OCI-LY1 (cell line): ENCODE results near the gene CPT1B.

ENCODE experiments used
- H2AFZ ChIP-seq: fragments of 200-600 bp; sonication (generic), shearing (Covaris generic); 2 replicates; pipeline ENCODE4 v1.6.0; 2014; ENCODE audit warnings: antibody characterized with exemption, mild to moderate bottlenecking, low read length
- H3F3A ChIP-seq: fragments of 200-600 bp; sonication (generic), shearing (Covaris generic); 2 replicates; pipeline ENCODE4 v1.6.0; 2014; ENCODE audit warnings: mild to moderate bottlenecking, antibody characterized with exemption, low read length, moderate library complexity; ENCODE audit not compliant: insufficient read depth
- H3K27ac ChIP-seq: fragments of 200-600 bp; sonication (generic); 2 replicates; pipeline ENCODE4 v1.5.1; 2014; ENCODE audit warnings: low read length, mixed run types, mild to moderate bottlenecking, low read depth; ENCODE audit not compliant: poor library complexity, severe bottlenecking
- H3K27me3 ChIP-seq: fragments of 200-600 bp; sonication (generic); 2 replicates; pipeline ENCODE4 v1.6.0; 2014; ENCODE audit warnings: antibody characterized with exemption, mild to moderate bottlenecking, low read length, moderate library complexity; ENCODE audit not compliant: insufficient read depth
- H3K36me3 ChIP-seq: fragments of 200-600 bp; sonication (generic); 2 replicates; pipeline ENCODE4 v1.6.1; 2014; ENCODE audit warnings: mild to moderate bottlenecking, antibody characterized with exemption, low read length, moderate library complexity, mixed read lengths; ENCODE audit not compliant: insufficient read depth
- H3K4me1 ChIP-seq: fragments of 200-600 bp; sonication (generic); 2 replicates; pipeline ENCODE4 v1.5.1; 2014; ENCODE audit warnings: mild to moderate bottlenecking, low read length, moderate library complexity; ENCODE audit not compliant: insufficient read depth, severe bottlenecking
- H3K4me2 ChIP-seq: fragments of 200-600 bp; sonication (generic), shearing (Covaris generic); 2 replicates; pipeline ENCODE4 v1.6.1; 2014; ENCODE audit warnings: low read length
- H3K4me3 ChIP-seq: fragments of 200-600 bp; sonication (generic); 2 replicates; pipeline ENCODE4 v1.5.1; 2014; ENCODE audit warnings: low read length, low read depth, mild to moderate bottlenecking, mixed read lengths; ENCODE audit not compliant: poor library complexity, severe bottlenecking
- H3K79me2 ChIP-seq: fragments of 200-600 bp; shearing (Covaris generic); 2 replicates; pipeline ENCODE4 v1.6.1; 2016; ENCODE audit warnings: mixed run types, low read length, mixed read lengths; ENCODE audit not compliant: insufficient read depth
- H3K9ac ChIP-seq: fragments of 200-600 bp; sonication (generic), shearing (Covaris generic); 2 replicates; pipeline ENCODE4 v1.6.1; 2014; ENCODE audit warnings: mild to moderate bottlenecking, low read length, mixed read lengths
- H3K9me2 ChIP-seq: fragments of 200-600 bp; sonication (generic), shearing (Covaris generic); 2 replicates; pipeline ENCODE4 v1.6.1; 2014; ENCODE audit warnings: low read depth, mild to moderate bottlenecking, low read length, mixed read lengths
- H3K9me3 ChIP-seq: fragments of 200-600 bp; shearing (Covaris generic); 2 replicates; pipeline ENCODE4 v1.6.1; 2014; ENCODE audit warnings: low read length, mixed read lengths
- H4K20me1 ChIP-seq: fragments of 200-600 bp; sonication (generic), shearing (Covaris generic); 2 replicates; pipeline ENCODE4 v1.6.0; 2016; ENCODE audit warnings: mild to moderate bottlenecking, low read length; ENCODE audit not compliant: insufficient read depth
- CTCF ChIP-seq: fragments of 200-600 bp; sonication (generic), shearing (Covaris generic); IDR thresholded peaks from 2 replicates; pipeline ENCODE4 v1.5.1; 2017; ENCODE audit warnings: mild to moderate bottlenecking, antibody characterized with exemption, low read length, moderate library complexity, mixed read lengths
- EZH2 ChIP-seq: fragments of 200-600 bp; sonication (generic), shearing (Covaris generic); IDR thresholded peaks from 2 replicates; pipeline ENCODE4 v1.8.0; 2017; ENCODE audit warnings: borderline replicate concordance, mixed run types, mild to moderate bottlenecking, antibody characterized with exemption, low read length, moderate library complexity, mixed read lengths

CPT1B gene

GRCh38 chr22:50531962-50532674 is 46.1 kb downstream of the CPT1B start:
- Histone ChIP-seq H3K4me3 (peak overlapping the region; percentile 80), H3K9me2 (no peaks in the 10 kb centered on the region), H3K79me2 (no peaks in the 10 kb centered on the region), H3F3A (peaks cover 8% of the 10 kb centered on the region), H3K4me1 (peaks cover 57% of the 10 kb centered on the region), H3K9ac (peak overlapping the region; percentile 83; the same call in 1 of the 2 replicates), H3K27ac (peak overlapping the region; percentile 34), H4K20me1 (no peaks in the 10 kb centered on the region), H3K36me3 (no peaks in the 10 kb centered on the region), H2AFZ (no peak overlapping the region), H3K4me2 (peak overlapping the region; percentile 85), H3K9me3 (no peaks in the 10 kb centered on the region), H3K27me3 (no peaks in the 10 kb centered on the region)
- TF ChIP-seq EZH2 (no peak), CTCF (no peak)

- no peaks in the 10 kb centered on the region for H3K27me3 ChIP-seq
- peak overlapping the region; percentile 60 for H3K27ac ChIP-seq
- no peaks in the 10 kb centered on the region for H3K79me2 ChIP-seq
- peaks cover 8% of the 10 kb centered on the region for H3F3A ChIP-seq
- H3K36me3 ChIP-seq: no peaks in the 10 kb centered on the region
- H3K9me3 ChIP-seq: no peaks in the 10 kb centered on the region
- H3K4me1 ChIP-seq: peaks cover 61% of the 10 kb centered on the region
- H3K9me2 ChIP-seq: no peaks in the 10 kb centered on the region
- peak overlapping the region; percentile 85 for H3K4me2 ChIP-seq
- TF ChIP-seq EZH2 (no peak), CTCF (no peak)
- H3K9ac ChIP-seq: peak overlapping the region; percentile 83
- no peak overlapping the region for H2AFZ ChIP-seq
- H4K20me1 ChIP-seq: no peaks in the 10 kb centered on the region
- H3K4me3 ChIP-seq: peak overlapping the region; percentile 80
Measured at GRCh38 chr22:50531546-50531961, 46.7 kb downstream of the CPT1B start.

- Histone ChIP-seq H3K36me3 (no peaks in the 10 kb centered on the region), H3K27ac (peak overlapping the region; percentile 60)
Measured at GRCh38 chr22:50530877-50531545, 47.2 kb downstream of the CPT1B start.

More at GRCh38 chr22:50530877-50531545, 47.2 kb downstream of the CPT1B start:
- H3K27me3 ChIP-seq: no peaks in the 10 kb centered on the region
- H3F3A ChIP-seq: peaks cover 5% of the 10 kb centered on the region
- TF ChIP-seq CTCF (no peak), EZH2 (no peak)
- no peaks in the 10 kb centered on the region for H4K20me1 ChIP-seq
- H3K4me2 ChIP-seq: peak overlapping the region; percentile 85
- no peaks in the 10 kb centered on the region for H3K9me2 ChIP-seq
- no peaks in the 10 kb centered on the region for H3K9me3 ChIP-seq
- H3K9ac ChIP-seq: peak overlapping the region; percentile 83
- no peaks in the 10 kb centered on the region for H3K79me2 ChIP-seq
- H3K4me1 ChIP-seq: peaks cover 63% of the 10 kb centered on the region
- peak overlapping the region; percentile 80 for H3K4me3 ChIP-seq
- H2AFZ ChIP-seq: no peak overlapping the region
